D341Med (cell line): Measurements from ENCODE around the gene CIROP.

ENCODE experiments used
- DNase-seq: peaks from one replicate; pipeline ENCODE4 v3.0.0; 2012; ENCODE audit warnings: low spot score

CIROP gene

DNA sequence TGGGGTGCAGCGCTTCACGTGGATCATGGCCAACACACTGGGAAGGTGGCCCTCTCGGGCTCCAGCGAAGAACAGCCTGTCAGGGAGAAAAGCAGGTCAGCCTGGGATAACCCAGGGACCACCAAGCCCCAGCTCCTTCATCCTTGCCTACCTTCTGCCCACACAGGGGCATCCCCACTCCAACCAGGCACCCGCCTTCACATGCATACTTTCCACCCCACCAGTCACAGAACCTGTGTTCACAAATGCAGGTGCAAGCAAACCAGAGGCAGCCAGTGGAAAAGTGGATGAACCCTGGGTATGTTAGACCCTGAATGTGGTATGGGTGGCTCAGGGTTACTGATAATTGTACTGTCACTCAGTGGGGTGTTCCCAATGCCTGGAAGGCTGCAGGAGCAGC is 26.7 kb upstream of the CIROP start:
- no peak for DNase-seq

DNA sequence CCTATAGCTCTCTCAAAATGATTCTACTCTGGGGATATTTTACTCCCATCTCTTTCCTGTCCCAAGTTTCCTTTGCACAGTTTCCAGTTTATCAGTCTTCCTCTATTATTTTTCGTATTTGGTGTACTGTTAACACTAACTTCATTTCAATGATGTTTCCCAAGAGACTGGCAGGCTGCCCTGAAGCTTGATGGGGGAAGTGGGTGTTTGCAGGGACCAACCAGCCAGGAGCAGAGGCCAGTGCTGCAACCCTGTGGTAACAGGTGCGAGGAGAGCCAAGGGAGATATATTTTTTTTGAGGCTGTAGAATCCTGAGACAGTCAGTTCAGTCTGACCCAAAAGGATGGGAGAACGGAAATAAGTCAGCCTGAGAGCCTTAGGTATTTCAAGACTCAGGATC is 26.1 kb upstream of the CIROP start:
- DNase-seq, result no peak

DNA sequence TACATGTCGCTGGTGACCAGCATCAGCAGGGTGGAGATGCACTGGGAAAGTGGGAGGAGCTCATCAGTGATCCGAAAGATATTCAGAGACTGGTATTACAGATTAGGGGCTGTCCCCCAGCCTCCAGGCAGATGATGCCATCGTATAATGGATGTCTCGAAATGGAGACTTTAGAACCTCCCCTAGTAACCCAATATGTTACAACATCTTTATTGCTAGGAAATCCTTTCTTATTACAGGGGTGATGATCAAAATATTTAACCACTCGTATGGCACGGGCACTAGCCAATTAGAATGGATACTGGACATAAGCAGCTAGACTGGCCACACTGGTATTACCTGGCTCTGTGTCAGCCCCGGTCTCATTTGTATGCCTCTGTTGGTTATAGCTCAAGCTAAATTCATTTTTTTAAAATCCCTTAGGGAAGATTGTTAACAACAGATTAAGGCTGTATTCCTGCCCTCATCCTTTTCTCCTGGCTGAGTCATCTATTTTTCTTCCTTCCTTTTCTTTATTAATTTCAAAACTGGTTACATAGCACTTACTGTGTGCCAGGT is 25.0 kb upstream of the CIROP start:
- DNase-seq, result no peak

DNA sequence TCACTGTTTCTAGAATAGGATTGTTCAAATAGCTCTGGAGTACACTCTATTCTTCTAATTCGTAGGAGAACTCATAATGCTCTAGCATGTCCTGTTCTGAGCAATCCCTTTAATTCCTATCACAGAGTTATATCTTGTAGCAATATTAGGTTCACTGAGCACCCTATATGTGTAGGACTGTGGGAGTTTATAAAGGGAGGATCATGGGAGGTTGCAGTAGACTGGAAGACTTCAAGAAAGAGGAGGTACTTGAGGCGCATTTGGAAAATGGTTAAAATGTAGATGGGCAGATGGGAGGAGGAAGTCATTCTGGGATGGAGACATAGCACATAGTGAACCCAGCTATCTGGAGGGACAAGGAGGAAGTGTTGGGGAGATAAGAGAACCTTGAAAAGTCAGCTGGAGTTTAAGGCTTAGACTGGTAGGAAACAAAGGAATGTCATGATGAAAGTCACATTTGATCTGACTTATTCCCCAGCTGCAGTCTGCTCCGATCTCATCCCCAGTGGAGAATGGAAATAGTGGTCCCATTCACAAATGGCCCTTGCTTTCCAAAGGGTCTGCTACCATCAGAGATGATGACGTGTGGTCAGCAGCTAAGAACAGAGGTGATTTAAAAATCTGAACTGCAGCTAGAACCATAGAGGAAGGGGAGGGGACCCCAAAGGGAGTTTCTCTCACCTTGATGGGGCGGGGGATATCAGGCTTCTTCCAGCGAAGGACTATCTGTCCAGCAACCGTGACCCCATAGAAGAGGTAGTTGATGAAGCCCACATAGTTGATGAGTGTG is 24.4 kb upstream of the CIROP start:
- DNase-seq, result no peak

DNA sequence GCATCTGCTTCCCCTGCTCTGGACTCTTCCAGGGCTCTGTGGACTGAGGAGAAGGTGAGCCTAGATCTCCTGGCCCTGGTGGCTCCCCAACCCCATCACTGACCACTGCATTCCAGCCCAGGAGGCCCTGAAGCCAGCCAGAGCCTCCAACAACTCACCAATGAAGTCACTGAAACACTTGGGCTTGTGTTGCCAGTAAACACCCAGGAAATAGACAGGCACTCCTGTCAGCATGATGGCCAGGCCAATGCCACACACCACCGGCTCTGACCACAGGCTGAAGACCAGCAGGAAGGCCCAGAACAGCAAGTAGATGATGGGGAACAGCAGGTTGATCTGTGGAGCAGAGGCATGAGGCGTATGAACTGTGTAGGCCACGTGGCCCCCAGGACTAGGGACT is 23.1 kb upstream of the CIROP start:
- DNase-seq, result no peak

DNA sequence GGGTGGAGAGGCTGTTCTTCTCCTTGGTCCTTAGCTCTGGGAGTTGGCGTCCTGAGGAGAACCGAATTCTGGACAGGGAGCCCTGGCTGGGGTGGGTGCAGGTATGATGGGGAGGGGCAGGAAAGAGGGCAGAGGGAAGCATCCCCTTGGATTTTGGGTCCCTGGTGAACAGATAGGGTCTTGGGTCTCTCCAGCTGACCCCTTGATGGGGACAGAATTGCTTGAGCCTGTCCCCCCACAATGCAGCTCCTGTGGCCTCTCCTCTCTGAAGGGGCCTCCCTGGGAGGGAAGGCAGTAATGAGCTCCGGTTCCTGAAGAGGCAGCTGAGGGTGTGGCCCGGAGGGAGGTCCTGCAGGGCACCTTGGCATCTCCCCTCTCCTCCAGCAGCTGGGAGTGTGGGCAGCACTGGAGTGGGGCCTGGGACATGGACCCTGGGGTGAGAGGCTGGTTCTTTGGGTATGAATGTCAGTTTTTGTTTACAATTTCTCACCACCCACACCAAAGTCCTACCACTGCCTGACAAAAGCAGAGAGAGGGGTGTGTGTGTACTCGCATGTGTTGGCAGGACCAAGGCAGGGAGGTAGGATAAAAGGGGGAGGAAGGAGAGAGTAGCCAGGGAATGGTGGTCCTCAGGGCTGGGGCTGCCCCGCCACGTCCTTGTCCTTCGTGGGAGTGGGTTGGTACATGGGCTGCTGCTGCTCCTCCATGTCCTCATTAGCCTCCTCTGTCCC is 21.9 kb upstream of the CIROP start:
- no peak for DNase-seq

DNA sequence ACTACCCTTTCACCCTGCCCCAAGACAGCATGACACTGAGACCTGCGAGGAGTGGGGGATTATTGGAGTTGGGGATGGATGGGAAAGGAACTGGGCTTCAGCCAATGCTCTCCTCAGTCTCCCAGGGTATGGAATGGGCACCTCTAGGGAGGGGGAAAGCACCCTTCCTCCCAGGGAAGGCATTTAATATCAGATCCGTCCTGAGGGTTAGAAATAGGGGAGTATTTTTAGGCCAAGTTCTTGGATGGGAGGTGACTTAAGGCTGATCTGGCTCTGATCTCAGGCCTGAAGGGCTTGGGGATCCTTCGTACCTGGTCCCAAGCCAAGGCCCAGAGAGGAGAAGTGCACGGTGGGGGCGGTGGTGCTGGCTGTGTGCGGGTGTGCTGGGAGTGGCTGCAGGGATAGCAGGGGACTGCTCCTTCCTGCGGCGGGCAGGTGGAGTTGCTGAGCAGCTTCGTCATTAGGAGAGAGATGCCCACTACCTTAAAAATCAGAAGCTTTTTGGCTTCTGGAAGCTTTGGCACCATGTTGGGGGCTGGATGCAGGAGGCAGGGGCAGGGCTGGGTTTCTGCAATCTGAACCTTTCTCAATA is 21.2 kb upstream of the CIROP start:
- no peak for DNase-seq

DNA sequence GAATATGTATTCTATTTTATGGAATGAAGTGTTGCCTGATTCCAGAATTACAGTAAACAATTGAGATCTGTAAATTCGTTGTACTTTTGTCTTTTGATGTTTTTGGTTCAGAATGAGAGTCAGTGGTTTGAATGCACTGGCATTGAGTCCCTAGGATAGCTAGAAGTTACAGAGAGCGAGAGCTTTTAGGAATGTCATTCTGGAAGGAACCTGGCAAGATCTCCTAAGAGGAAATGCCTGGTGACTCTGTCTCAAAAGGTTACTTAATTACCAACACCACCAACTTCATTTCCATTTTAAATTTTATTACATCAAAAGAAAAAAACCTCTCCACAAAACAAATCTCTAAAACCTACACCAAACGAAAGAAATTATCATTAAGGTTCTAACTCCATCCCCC is 20.2 kb upstream of the CIROP start:
- DNase-seq, result no peak

DNA sequence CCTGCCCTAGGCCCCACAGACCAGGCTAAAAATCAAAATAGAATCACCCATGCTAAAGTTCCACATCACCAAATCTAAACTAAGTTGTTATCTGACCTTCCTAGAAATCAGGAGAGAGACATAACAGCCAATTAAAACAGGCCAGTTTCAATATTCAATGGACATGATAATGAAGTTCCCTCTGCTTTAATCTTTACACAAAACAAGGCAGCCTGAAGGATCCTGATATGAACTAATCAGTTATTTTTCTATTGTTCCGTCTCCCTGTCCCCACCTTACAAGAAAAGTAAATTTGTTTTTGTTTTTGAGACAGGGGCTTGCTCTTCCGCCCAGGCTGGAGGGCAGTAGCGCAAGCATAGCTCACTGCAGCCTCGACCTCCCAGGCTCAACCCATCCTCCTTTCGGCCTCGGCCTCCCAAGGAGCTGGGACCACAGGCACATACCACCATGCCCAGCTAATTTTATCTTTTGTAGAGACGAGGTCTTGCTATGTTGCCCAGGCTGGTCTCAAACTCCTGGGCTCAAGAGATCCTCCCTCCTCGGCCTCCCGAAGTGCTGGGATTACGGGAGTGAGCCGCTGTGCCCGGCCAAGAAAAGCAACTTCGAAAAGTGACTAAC is 19.7 kb upstream of the CIROP start:
- no peak for DNase-seq

DNA sequence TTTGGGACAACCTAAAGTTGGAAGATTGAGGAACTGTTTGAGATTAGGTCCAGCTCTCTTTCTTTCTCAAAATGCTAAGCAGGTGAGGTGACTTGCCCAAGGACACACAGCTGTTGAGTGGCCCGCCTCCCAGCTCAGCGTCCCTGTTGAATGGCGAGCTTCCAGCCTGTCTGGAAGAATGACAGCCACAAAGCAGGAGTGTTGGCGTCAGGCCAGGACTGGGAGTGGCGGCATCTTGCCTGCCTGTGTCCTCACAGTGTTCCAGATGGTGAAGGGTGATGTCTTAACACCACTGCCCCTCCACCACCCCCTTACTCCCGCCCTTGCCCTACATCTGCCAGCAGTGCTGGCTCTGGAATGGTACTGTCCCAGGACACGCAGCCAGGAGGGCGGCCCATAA is 18.6 kb upstream of the CIROP start:
- DNase-seq, result peak; percentile 63

DNA sequence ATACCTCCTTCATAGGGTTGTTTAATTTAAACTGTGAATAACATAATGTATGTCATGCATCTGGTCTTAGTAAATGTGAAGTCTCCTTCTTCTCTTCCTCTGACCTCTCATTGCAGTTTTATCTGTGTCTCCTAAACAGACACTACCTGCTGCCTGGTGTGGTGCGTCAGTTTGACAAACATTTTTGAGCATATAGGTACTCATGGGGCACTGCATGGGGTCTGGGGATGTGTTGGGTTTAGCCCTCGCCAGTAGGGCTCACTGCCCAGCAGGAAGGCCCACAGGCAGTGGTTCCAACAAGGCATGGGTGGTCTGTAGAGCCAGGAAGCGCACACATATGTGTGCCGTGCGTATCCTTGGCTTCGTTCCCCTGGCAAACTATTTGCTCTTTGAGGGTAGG is 17.3 kb upstream of the CIROP start:
- DNase-seq, result no peak

DNA sequence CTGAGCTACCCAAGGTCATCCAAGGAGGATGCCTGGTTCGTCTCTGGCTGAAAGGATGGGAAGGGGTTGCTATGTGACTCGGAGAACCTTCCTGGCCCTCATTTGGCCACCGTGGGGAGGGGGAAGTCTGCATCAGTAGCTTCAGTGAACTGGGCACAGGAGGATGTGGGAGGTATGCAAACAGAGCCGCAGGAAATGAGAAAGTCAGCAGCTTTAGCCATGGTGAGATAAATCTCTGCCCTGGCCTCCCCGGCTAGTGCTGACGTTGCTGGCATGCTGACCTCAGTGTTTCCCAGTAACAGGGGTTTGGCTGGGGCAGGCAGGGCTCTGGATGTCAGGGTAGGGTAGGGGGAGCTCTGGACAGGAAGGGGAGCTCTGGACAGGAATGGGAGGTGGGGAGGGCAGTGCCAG is 16.6 kb upstream of the CIROP start:
- no peak for DNase-seq

DNA sequence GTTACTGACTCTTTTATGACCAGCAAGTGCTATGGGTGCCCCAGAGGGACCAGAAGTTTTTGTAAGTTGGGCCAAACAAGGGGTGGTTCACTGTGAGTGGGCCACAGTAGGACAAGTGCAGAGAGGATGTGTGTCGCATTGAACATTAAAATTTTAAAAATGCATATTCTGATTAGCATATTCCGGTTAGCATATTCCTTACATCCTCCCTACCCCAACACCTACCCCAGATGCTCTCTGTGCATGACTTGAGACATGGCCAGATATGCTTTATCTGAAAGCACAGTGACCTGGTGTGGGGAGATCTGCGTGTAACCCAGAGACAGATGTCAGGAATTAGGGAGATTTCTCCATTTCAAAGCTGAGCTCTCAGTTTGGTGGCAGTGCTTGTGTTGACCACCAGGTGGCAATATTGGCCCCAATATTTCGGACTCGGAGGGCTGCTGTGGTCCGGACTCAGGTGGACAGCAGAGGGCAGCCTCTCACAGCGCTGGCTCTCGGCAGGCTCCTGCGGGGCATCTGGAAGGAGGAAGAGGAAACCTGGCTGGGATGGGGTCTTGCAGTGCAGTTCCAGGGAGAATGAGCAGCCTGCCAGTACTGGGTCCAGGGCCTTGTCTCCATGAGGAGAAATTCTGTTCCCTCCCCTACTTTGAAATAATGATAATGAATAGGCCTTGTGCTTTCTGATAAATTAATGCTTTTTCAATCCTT is 15.9 kb upstream of the CIROP start:
- peak; percentile 92 for DNase-seq

DNA sequence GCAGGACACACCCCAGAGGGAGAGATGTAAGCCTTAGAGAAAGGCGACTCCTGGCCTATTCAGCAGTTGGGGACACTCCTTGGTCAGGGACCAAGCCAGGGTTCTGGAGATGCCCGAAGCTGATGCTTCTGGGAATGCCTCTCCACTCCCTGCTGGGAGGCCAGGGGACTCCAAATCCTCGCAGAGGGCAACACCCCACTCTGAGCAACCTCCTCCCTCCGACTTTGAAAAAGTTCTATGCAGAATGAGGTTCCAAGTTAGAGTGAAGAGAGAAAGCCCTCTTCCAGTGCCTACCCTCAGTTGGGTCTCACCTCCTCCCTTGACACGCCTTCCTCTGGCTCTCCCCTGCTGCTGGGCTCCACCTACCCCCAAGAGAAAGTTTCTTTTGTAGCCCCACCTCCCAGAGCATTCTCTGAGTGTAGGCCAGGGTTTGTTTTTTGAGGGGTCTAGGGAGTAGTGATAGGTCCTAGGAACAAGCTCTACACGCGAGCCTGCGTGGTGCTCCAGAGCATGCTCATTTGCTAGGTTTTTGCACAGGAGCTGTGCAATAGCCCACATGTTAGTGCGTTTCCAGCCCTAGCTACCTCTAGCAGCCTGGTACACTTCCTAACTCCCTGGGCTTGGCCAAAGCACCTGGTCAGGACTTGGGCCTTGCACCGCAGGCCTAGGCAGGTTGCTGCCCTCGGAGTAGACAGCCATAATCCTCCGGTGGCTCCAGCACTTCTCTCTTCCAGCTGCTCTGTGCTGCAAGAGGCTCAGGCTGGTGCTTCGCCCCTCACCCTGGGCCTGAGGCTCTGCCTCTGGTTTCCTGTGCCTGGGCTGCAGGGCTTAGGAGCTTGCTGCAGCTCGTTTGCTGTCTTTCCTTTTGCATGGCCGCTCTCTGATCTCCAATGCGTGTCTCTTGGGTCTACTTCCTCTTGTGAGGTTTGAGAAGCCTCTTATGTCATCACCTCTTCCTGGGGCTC is 14.9 kb upstream of the CIROP start:
- DNase-seq, result no peak

DNA sequence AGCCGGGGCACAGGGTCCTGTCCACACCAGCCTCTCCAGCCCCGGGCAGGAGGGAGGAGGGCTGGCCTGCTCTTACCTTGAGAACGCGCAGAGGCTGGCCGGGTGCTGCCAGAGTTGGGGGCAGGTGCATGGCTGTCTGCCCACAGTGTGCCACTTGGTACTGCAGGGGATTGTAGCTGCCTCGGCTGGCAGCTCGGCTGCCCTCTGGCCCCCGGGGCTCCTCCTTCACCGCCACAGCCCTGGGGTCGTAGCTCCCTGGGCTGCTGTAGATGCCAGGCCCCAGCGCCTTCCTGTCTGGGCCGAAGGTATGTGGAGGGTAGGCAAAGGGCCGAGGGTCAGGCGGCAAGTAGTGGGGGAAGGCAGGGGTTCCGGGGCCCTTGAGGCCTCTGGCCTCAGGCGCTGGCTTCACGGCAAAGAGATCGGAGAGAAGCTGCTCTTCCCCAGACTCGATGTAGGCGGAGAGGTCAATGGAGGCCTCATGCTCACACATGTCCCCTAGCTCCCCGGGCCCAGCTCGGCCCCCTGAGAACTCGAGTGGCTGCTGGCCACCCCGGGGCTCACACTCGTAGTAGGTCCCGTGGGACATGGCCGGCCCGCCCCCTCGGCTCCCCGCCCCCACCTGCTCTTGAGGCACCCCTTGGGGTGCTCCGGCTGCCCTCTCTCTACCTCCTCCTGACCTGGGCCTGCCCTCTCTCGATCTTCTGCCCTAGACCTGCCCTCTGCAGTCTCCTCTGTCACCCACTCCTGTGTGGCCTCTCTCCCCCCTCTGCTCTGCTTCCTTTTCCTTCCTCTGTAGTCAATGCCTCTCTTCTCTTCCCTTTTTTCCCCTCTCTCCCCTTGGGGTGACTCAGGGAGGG is 13.9 kb upstream of the CIROP start, which contains the start of gene CEBPE:
Gene CEBPE (minus strand): TSS at position 750 of the 857 bp plus-strand sequence. CDS start 164 bp downstream, at position 586.
- no peak for DNase-seq

DNA sequence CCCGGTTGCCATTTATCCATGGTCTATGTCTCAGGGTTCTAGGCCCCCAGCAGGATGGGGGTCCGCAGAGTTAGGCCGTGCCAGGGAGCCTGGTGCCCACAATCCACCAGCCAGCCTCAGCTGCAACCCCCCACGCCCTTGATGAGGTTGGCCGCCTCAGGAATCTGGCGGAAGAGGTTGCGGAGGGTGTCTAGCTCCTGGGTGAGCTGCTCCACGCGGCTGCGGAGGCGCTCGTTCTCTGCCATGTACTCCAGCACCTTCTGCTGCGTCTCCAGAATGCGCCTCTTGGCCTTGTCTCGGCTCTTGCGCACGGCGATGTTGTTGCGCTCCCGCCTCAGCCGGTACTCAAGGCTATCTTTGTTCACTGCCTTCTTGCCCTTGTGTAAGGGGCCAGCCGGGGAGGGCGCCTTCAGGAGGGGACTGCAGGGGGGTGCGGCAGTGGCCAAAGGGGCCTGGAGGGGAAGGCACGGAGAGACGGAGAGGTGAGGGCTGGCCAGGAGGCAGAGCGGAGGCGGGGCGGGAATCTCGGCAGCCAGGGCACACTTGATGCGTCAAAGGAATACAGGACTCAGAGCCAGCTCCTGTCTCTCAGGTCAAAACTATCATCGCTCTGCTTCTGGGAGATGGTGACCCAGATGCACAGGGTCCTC is 12.7 kb upstream of the CIROP start:
- DNase-seq, result no peak

DNA sequence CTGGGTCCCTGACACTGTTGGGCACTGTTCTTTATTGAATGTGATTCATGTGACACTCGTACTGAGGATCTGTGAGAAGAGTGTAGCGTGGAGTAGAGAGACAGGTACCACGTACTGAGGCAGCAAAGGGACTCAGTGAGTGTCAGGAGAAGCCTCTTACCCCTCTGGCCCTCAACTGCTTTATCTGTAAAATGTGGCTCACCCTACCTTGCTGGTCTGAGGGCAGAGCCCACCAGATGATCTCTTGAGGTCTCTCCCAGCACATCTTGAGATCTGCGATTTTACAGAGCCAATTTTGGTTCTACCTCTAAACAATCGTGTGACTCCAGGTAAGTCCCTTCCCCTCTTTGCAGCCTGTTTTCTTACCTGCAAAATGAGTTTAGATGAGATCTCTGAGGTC is 11.1 kb upstream of the CIROP start:
- no peak for DNase-seq

DNA sequence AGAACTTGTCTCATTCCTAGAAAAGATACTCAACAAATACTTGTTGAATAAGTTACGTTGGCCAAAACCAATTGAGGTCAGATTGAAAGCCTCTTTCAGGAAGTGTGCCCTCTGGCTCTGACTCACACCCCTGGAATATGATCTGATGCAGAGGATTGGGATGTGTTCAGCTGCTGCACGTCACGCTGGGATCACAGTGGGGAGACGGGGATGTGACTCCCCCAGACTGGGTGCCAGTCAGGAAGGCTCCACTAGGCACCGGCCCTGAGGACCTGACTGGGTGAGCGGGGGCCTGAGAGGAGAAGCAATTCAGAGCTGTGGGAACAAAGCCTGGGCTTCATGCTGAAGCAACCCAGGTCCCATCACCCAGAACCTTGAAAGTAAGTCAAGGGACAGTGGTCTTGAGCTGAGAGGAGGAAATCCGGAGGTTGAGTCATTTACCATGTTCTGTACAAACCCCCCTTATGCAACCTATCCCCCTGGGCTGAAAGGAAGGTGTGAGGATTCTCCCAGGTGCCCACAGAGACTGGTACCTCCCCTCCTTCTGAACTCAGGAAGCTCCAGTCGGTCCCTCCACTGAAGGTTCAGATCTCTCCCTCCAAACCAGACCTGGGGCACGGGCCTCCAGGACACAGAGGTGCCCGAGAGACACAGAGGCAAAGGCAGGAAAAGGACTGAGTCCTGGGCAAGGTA is 10.4 kb upstream of the CIROP start:
- no peak for DNase-seq

DNA sequence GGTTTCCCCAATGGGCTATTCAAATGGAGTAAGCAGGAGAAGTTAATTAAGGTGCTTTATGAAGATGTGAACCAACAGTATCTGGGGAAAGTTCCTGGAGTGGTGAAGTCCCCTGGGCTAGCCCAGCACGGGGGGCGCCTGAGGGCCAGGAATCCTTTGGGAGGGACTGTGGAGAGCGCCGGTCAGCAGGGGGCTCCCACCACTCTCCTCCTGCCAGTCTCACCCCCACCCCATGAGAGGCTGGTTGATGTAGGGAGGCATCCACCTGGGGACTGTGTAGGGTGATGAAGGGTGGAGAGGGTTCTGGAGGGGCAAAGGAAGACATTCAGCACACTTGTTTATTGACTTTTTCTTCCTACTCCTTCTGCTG is 9.9 kb upstream of the CIROP start:
- DNase-seq, result no peak
